ENCODE data around the gene SCD5.

SCD5 gene

GRCh38 chr4:82718162-82718940, 80.2 kb downstream of the SCD5 start:
- DNase-seq: no peak

GRCh38 chr4:82715731-82716617, 82.6 kb downstream of the SCD5 start:
- DNase-seq: no peak

GRCh38 chr4:82713856-82714255, 84.7 kb downstream of the SCD5 start:
- DNase-seq: no peak

DNA sequence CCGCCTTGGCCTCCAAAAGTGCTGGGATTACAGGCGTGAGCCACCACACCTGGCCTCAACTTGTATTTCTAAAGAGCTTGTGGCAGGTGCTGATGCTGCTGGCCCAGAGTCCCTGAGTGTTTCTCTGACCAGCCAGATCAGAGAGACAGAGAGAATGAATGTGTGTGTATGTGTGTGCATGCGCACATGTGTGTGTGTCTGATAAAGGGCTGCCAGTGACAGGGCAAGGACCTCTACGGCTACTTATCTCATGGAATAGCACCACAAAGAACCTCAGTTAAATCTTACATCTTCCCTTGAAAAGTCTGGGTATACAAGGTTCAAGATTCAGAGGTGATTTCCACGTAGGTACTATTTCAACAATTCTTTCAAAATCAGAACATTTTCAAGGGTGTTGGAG, 86.0 kb downstream of the SCD5 start:
- no peak for DNase-seq

GRCh38 chr4:82711158-82711785, 87.3 kb downstream of the SCD5 start:
- no peak for DNase-seq

GRCh38 chr4:82710197-82710929, 88.2 kb downstream of the SCD5 start:
- DNase-seq: no peak

- no peak for DNase-seq
Measured at GRCh38 chr4:82708982-82709381, 89.6 kb downstream of the SCD5 start.

- DNase-seq: no peak
Measured at GRCh38 chr4:82706349-82707000, 92.1 kb downstream of the SCD5 start.

GRCh38 chr4:82705928-82706300, 92.7 kb downstream of the SCD5 start:
- no peak for DNase-seq

DNA sequence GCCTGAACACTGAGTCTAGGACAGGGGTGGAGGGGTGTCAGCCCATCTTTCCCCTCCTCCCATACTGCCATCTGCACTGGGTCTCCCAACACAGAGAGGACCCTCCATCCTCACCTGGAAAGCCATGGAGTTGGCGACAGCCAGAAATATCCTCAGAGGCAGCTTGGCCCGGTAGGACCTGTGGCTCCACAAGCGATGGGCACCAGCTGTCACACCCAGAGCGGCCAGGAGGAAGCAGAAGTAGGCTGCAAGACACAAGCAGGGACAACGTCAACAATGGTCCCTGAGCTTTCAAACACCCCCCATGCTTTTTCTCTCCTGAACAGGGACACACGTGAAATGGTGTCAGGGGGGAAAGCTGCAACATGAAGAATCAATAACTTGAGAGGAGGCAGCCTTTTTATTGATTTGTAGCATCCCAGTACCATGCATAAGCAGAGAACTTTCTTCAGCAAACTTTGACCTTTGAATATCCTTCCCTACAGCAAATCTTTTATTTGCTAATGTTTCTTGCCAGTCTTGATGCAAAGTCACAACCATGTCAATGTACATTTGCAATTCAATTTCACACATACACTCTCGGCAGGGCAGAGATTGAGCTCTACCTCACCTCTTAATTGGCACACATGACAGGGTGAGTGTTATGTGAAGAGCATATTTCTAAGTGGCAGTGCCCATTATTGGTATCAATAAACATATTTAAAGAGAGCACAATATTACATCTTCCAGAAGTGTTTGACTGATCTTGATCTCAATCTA, 93.2 kb downstream of the SCD5 start:
- no peak for DNase-seq

DNA sequence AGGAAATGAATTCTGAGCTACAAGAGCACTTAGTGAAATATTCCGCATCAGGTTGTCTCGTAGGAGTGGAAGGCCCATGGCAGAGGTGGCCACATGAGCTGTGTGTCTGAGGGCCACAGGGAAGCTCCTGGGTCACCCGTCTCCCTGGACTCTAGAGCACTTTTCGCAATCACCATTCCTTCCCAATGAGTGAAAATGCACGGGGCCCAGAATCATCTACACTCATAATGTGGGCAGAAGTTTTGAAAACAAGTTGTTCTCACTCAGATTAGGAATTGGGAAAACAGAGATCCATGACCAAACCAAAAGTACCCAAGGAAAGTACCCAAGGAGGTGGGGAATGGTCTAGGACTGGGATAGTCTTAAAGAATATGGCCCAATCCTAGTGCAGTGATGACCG, 94.4 kb downstream of the SCD5 start:
- no peak for DNase-seq

GRCh38 chr4:82698412-82698811, 100.2 kb downstream of the SCD5 start:
- DNase-seq: no peak

DNA sequence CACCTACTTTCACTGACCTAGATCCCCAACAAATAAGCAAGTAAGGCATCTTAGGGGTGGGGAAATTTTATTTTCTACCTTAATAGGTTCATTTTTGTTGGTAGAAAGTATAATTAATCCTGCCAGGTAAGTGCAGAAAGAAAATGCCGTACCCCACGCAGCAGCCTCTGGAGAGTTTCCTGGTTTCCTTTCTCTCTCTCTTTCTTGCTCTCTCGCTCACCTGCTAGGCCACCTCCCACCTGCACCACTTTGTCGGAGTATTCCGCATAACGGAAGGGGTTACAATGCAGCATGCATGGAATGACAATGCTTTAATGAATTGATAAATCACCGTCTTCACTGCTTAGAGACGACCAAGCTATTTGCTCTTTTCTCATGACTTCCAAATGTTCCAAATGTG, 101.0 kb downstream of the SCD5 start:
- no peak for DNase-seq

DNA sequence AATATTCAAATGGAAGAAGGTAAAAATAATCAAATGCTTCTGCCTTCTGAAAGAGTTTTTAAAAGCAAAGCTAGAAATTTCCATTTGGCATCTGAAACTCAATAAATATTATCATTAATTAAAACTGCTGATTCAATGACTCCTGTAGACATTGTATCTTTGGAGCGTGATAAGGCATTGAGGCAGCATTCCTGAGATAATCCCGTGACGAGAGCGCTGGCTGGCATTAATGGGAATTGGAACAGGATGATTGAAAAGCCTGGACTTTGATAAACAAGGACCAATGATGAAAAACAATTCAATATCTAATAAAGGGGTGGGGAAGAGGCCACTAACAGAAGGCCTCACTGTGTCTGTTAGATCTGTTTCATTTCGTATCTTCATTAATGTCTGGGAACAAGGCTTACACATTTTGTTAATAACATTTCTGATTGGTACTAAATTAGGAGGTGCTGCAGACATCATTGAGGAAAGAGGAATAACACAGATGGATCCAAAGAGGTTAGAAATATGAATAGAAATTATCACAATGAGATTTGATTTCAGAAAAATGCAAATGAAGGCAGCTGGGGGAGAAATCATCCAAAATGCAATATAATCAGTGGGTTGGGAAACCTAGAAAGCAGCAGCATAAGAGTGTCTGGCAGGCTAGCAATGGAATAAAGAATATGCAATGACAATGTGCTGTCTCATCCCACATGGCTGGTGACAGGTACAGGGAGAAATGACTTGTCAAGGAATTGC, 102.3 kb downstream of the SCD5 start:
- DNase-seq: no peak

DNA sequence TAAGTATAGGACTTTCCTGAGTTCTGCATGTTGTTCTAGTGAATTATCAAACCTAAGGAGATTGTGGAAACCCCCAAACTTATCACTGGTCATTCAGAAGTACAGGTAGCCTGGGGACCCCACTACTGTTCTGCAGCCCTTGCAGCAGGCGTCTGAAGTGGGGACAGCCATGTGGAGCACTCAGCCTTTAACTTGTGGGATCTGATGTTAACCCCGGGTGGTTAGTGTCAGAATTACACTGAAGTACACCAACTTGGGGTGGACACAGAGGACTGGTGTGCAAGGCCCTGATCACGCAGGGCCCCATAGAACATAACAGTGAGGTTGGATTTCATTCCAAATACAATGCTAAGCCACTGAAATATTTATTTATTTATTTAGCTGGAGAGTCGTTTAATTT, 103.7 kb downstream of the SCD5 start:
- no peak for DNase-seq

- DNase-seq: no peak
Measured at GRCh38 chr4:82694046-82694445, 104.5 kb downstream of the SCD5 start.

- no peak for DNase-seq
Measured at GRCh38 chr4:82692101-82692780, 106.4 kb downstream of the SCD5 start.

GRCh38 chr4:82691431-82691830, 107.2 kb downstream of the SCD5 start:
- DNase-seq: no peak

- DNase-seq: no peak
Measured at GRCh38 chr4:82688091-82688795, 110.4 kb downstream of the SCD5 start.

- no peak for DNase-seq
Measured at GRCh38 chr4:82687531-82687930, 111.1 kb downstream of the SCD5 start.
